ENCODE results near the gene XKR3. TPM values are rescaled to one million over a fixed set of nuclear protein-coding genes. Genes with fewer than 3 reads are reported as not detected.

XKR3 gene
- total RNA-seq, 1 donor from 2014 or later: not detected

DNA sequence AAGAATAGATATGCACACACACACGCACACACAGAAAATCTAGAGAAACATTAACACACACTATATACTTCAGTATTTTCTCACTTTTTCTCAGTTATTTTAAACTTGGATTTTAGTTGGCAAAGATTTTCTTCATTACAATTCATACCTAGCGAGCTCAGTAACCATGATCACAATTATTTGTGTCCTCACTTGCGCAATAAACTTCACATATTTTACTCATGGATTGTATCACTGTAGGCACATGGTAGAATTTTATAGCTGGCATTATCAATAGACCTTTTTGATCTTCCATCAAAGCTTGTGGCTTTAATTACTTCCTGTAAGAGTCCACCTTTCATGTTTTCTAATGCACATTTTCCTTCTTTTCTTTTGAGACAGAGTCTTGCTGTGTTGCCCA is 4.8 kb upstream of the XKR3 start:
- intact Hi-C loops (cut with micrococcal nuclease): no loop called here
- Mint-ChIP-seq H3K4me1 (ENCODE audit: low read depth) (peaks cover 14% of the 10 kb centered on the region), H3K36me3 (ENCODE audit: low read depth) (no peaks in the 10 kb centered on the region), H3K9me3 (no peaks in the 10 kb centered on the region), H3K4me3 (ENCODE audit: low read depth) (no peak overlapping the region), H3K27me3 (ENCODE audit: low read depth) (peaks cover 6% of the 10 kb centered on the region), H3K27ac (no peak overlapping the region)
- no peak for DNase-seq (ENCODE audit: low spot score)

DNA sequence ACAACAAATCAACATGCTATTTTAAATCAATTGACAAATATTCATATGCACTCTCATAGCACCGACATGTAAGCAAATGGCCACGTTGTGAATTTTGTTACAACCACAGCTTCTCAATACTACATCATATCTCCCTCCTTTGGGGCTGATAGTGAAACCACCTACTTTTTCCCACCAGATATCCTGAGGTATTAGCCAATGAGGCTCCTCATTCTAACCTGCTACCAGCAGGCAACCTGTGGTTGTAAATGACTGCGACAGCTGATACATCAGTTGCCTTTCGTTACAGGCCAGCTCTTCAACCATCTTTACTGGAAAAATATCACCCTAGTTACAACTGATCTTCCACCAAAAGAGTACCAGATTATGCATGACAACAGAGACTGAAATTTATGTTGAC is 3.7 kb upstream of the XKR3 start:
- no peak overlapping the region for H3K4me3 Mint-ChIP-seq (ENCODE audit: low read depth)
- H3K36me3 Mint-ChIP-seq (ENCODE audit: low read depth): no peaks in the 10 kb centered on the region
- H3K9me3 Mint-ChIP-seq: no peaks in the 10 kb centered on the region
- DNase-seq (ENCODE audit: low spot score): no peak
- intact Hi-C loops (cut with micrococcal nuclease): no loop called here
- no peaks in the 10 kb centered on the region for H3K27me3 Mint-ChIP-seq (ENCODE audit: low read depth)
- H3K4me1 Mint-ChIP-seq (ENCODE audit: low read depth): peaks cover 25% of the 10 kb centered on the region
- H3K27ac Mint-ChIP-seq: no peak overlapping the region

DNA sequence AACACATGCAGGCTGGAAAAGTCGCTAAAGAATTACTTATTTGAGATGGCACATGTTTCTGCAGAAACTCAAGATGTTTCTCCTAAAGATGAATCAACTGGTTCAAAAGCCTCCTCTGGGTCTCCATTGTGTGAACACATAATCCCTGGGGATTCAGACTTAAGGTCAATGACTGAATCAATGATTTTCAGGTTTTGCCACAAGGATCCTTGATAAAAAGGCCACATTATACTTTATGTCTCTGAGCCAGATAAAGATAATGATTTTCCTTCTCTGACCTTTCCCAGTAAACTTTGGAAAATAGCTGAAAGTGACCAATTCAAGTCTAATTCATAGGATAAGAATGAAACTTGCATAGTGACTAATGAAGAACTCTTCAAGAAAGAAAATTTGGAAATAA is 2.3 kb upstream of the XKR3 start:
- Mint-ChIP-seq H3K36me3 (ENCODE audit: low read depth) (peaks cover 3% of the 10 kb centered on the region), H3K4me1 (ENCODE audit: low read depth) (peaks cover 29% of the 10 kb centered on the region), H3K27me3 (ENCODE audit: low read depth) (no peaks in the 10 kb centered on the region), H3K9me3 (peaks cover under 1% of the 10 kb centered on the region), H3K27ac (no peak overlapping the region), H3K4me3 (ENCODE audit: low read depth) (no peak overlapping the region)
- DNase-seq (ENCODE audit: low spot score): no peak
- intact Hi-C loops (cut with micrococcal nuclease): no loop called here

DNA sequence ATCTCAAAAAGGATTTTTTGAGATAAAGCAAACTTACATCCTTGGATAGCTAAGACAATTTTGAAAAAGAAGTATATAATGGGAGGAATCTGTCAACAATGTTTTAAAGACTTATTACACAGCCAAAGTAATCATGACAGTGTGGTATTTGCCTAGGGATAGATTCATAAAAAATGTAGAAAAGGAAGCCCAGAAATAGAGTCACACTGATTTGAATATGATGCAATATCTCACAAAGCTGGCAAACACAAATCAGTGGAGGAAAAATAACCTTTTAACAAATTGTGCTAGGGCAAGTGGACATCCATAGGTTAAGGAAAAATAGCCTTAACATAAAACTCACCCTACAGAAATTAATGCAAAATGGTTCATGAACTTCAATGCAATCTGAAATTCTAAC is 6.0 kb downstream of the XKR3 start:
- intact Hi-C loops (cut with micrococcal nuclease): no loop called here
- H3K36me3 Mint-ChIP-seq (ENCODE audit: low read depth): peaks cover 3% of the 10 kb centered on the region
- DNase-seq (ENCODE audit: low spot score): no peak
- H3K27ac Mint-ChIP-seq: no peak overlapping the region
- H3K9me3 Mint-ChIP-seq: peaks cover 12% of the 10 kb centered on the region
- peaks cover 6% of the 10 kb centered on the region for H3K27me3 Mint-ChIP-seq (ENCODE audit: low read depth)
- peaks cover 8% of the 10 kb centered on the region for H3K4me1 Mint-ChIP-seq (ENCODE audit: low read depth)
- H3K4me3 Mint-ChIP-seq (ENCODE audit: low read depth): no peak overlapping the region

DNA sequence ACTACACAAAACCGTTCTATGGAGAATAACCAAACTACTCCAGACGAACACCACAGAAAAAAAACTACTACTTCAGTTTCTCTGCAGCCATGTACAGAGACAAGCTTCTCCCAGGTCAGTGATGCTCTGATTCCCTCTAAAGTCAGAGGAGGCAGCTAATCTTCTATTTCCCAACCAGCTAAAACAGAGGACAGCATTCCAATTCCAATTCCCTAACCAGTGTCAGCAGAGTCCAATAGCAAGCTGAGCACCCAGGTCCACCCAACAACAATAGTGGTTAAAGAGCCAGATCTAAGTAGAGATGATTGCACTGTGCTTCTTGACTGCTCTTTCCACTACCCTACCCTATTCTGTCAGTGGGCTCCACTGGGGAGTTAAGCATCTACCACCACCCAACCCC is 6.7 kb downstream of the XKR3 start:
- Mint-ChIP-seq H3K4me1 (ENCODE audit: low read depth) (peaks cover 3% of the 10 kb centered on the region), H3K4me3 (ENCODE audit: low read depth) (no peak overlapping the region), H3K9me3 (peaks cover 12% of the 10 kb centered on the region), H3K27ac (no peak overlapping the region), H3K36me3 (ENCODE audit: low read depth) (peaks cover 3% of the 10 kb centered on the region), H3K27me3 (ENCODE audit: low read depth) (peaks cover 6% of the 10 kb centered on the region)
- intact Hi-C loops (cut with micrococcal nuclease): no loop called here
- no peak for DNase-seq (ENCODE audit: low spot score)

DNA sequence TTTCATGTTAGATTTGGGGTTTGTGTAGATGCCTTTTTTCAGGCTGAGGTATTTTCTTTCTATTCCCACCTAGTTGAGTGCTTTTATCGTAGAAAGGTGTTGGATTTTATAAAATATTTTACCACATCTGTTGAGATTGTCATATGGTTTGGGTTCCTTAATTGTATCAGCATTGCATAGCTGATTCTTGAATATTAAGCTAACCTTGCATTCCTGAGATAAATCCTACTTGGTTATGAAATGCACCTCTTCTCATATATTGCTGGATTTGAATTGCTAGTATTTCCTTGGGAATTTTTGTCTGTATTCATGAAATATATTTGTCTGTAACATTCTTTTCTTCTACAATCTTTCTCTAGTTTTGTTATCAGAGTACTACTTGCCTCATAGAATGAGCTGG is 10.1 kb downstream of the XKR3 start:
- peaks cover 6% of the 10 kb centered on the region for H3K27me3 Mint-ChIP-seq (ENCODE audit: low read depth)
- peaks cover 8% of the 10 kb centered on the region for H3K4me1 Mint-ChIP-seq (ENCODE audit: low read depth)
- no peak overlapping the region for H3K27ac Mint-ChIP-seq

DNA sequence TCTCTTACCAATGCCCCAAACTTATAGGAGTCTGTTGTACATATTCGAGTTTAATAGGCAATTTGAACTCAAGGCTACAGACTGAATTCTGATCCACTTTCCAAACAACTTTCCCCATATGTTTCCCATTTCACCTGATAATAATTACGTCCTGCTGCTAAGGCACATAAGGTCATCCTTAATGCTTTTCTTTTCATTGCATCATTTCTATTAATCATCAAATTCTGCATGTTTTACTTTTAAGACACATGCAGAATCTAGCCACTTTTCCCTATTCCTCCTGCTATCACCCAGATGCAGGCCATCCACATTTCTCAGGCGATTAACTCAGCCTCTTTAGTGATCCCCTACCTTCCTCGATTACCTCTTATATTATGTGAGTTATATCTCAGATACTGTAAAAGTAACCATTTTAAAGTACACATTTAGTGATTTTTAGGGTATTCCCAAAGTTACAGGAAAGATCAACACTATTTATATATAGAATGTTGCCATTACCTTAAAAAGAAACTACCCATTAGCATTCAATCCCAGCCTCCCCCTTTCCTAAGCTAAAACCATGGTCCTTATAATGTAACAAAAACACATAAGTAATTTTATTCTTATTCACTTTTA is 14.9 kb downstream of the XKR3 start:
- Mint-ChIP-seq H3K27ac (no peak overlapping the region), H3K4me1 (ENCODE audit: low read depth) (peaks cover 10% of the 10 kb centered on the region), H3K36me3 (ENCODE audit: low read depth) (no peaks in the 10 kb centered on the region), H3K27me3 (ENCODE audit: low read depth) (no peaks in the 10 kb centered on the region), H3K4me3 (ENCODE audit: low read depth) (no peak overlapping the region), H3K9me3 (peaks cover 8% of the 10 kb centered on the region)
- intact Hi-C loops (cut with micrococcal nuclease): no loop called here
- DNase-seq (ENCODE audit: low spot score): no peak

More for the DNA sequence above, 10.1 kb downstream of the XKR3 start:
- intact Hi-C loops (cut with micrococcal nuclease): no loop called here
- no peak for DNase-seq (ENCODE audit: low spot score)
- Mint-ChIP-seq H3K4me3 (ENCODE audit: low read depth) (no peak overlapping the region), H3K36me3 (ENCODE audit: low read depth) (no peaks in the 10 kb centered on the region), H3K9me3 (peaks cover 9% of the 10 kb centered on the region)

DNA sequence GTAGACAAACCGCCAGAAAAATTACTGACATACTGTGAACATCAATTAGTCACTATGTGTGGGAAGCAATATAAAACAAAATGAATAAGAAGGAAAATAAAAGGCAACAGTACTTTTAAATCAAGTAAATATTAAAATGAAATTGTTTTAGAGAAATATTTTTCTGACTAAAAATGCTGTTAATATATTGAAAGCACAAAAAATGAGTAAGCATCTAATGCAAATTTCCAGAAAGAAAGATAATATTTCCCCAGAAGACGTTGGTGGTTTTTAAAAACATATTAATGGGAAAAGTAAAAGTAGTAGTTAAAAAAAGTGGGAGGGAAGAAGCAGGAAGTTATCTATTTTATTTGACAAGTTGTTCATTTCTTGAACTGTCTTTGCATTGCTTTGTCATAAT is 16.5 kb downstream of the XKR3 start:
- Mint-ChIP-seq H3K27me3 (ENCODE audit: low read depth) (no peaks in the 10 kb centered on the region), H3K4me3 (ENCODE audit: low read depth) (no peak overlapping the region)

DNA sequence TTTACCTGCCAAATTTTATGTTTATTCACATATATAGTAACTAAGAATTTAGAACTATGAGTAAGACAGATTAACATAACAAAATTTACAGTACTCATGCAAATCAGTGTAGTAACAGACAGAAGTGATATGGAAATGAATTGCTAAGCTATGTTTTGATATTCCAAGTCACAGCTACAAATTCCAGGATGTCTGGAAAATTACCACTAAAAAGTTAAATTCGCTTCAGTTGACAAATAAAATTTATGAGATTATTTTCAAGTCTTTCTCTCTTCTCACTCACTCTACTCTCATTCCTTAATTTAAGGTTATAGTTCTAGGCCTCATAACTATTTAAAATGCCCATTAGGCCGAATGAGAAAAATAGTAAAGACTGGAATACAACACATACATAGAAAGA is 18.1 kb downstream of the XKR3 start:
- intact Hi-C loops (cut with micrococcal nuclease): no loop called here
- Mint-ChIP-seq H3K27ac (no peak overlapping the region), H3K4me1 (ENCODE audit: low read depth) (peaks cover 13% of the 10 kb centered on the region), H3K4me3 (ENCODE audit: low read depth) (no peak overlapping the region), H3K36me3 (ENCODE audit: low read depth) (no peaks in the 10 kb centered on the region), H3K27me3 (ENCODE audit: low read depth) (peaks cover 3% of the 10 kb centered on the region), H3K9me3 (no peaks in the 10 kb centered on the region)
- DNase-seq (ENCODE audit: low spot score): no peak

More for the DNA sequence above, 16.5 kb downstream of the XKR3 start:
- DNase-seq (ENCODE audit: low spot score): no peak
- Mint-ChIP-seq H3K9me3 (no peaks in the 10 kb centered on the region), H3K27ac (no peak overlapping the region), H3K36me3 (ENCODE audit: low read depth) (no peaks in the 10 kb centered on the region), H3K4me1 (ENCODE audit: low read depth) (peaks cover 13% of the 10 kb centered on the region)
- intact Hi-C loops (cut with micrococcal nuclease): no loop called here

DNA sequence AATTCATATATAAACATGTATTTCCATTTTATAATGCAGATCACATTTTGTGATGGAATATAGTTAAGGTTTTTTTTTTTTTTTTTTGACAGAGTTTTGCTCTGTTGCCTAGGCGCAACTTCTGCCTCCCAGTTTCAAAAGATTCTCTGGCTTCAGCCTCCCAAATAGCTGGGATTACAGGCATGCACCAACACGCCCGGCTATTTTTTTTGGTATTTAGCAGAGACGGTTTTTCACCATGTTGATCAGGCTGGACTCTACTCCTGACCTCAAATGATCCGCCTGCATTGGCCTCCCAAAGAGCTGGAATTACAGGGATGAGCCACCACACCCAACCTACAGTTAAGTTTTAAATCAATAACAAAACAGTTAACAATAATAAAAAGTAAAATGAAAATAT is 18.8 kb downstream of the XKR3 start:
- peaks cover 13% of the 10 kb centered on the region for H3K4me1 Mint-ChIP-seq (ENCODE audit: low read depth)
- no peaks in the 10 kb centered on the region for H3K36me3 Mint-ChIP-seq (ENCODE audit: low read depth)
- H3K27ac Mint-ChIP-seq: no peak overlapping the region
- H3K9me3 Mint-ChIP-seq: no peaks in the 10 kb centered on the region
- DNase-seq (ENCODE audit: low spot score): no peak
- H3K27me3 Mint-ChIP-seq (ENCODE audit: low read depth): peaks cover 5% of the 10 kb centered on the region
- no peak overlapping the region for H3K4me3 Mint-ChIP-seq (ENCODE audit: low read depth)
- intact Hi-C loops (cut with micrococcal nuclease): no loop called here

DNA sequence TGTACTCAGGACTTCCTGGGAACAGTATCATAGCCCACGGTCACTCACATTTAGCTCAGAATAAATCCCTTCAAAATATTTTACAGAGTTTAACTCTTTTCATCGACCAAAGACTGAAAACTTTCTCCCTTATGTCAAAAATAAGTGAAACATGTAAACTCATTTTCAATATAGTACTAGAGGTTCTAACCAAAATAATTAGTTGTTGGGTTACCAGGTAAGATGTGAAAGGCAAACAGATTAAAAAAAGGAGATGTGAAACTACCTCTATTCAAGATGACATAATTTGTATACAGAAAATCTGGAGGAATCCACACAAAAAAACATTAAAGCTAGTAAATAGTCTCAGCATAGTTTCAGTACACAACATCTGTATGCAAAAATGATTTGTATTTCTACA is 20.3 kb downstream of the XKR3 start:
- H3K27me3 Mint-ChIP-seq (ENCODE audit: low read depth): peaks cover 5% of the 10 kb centered on the region
- H3K27ac Mint-ChIP-seq: no peak overlapping the region
- H3K9me3 Mint-ChIP-seq: no peaks in the 10 kb centered on the region
- H3K4me1 Mint-ChIP-seq (ENCODE audit: low read depth): peaks cover 5% of the 10 kb centered on the region
- no peak overlapping the region for H3K4me3 Mint-ChIP-seq (ENCODE audit: low read depth)
- intact Hi-C loops (cut with micrococcal nuclease): no loop called here
- no peak for DNase-seq (ENCODE audit: low spot score)
- no peaks in the 10 kb centered on the region for H3K36me3 Mint-ChIP-seq (ENCODE audit: low read depth)

DNA sequence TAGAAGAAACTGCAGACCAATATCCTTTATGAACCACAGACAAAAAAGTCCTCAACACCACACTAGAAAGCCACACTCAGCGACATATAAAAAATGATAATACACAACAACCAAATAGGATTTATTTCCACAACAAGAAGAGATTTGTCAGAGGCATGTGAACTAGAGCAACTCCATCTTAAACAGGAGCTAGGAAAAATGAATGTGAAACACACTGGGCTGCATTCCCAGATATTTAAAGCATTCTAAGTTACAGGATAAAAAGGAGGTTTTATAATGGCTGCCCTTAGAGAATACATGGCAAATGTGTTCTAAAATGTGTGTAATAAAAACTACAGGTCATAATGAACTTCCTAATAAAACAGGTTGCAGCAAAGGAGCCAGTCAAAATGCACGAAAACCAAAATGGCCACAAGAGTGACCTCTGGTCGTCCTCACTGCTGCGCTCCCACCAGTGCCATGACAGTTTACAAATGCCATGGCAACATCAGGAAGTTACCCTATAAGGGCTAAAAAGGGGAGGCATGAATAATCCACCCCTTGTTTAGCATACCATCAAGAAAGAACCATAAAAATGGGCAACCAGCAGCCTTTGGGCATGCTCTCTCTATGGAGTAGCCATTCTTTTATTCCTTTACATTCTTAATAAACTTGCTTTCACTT is 21.8 kb downstream of the XKR3 start:
- no peaks in the 10 kb centered on the region for H3K9me3 Mint-ChIP-seq
- H3K27ac Mint-ChIP-seq: no peak overlapping the region
- DNase-seq (ENCODE audit: low spot score): no peak
- H3K27me3 Mint-ChIP-seq (ENCODE audit: low read depth): peaks cover 5% of the 10 kb centered on the region
- no peaks in the 10 kb centered on the region for H3K36me3 Mint-ChIP-seq (ENCODE audit: low read depth)
- H3K4me1 Mint-ChIP-seq (ENCODE audit: low read depth): peaks cover 3% of the 10 kb centered on the region
- intact Hi-C loops (cut with micrococcal nuclease): no loop called here
- no peak overlapping the region for H3K4me3 Mint-ChIP-seq (ENCODE audit: low read depth)

DNA sequence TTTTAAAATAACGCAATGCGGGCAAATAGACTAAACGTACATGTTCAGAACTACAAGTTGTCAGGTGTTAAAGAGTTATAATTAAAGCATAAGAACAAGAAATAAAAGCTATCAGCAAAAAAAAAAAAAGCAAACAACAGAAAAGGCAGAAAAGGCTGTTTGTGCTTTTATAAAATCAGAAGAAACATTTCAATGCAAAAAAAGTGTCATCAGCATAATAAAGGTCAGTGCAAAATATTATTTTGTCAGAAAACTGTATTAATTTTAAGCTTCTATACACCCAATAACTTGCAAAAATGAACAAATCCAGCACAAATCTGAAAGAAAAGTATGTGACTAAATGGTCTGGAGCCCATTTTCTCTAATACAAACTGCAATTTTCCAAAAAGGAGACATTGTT is 23.6 kb downstream of the XKR3 start:
- no peaks in the 10 kb centered on the region for H3K9me3 Mint-ChIP-seq
- H3K4me3 Mint-ChIP-seq (ENCODE audit: low read depth): no peak overlapping the region
- H3K27ac Mint-ChIP-seq: no peak overlapping the region
- DNase-seq (ENCODE audit: low spot score): no peak
- peaks cover 8% of the 10 kb centered on the region for H3K4me1 Mint-ChIP-seq (ENCODE audit: low read depth)
- no peaks in the 10 kb centered on the region for H3K36me3 Mint-ChIP-seq (ENCODE audit: low read depth)
- H3K27me3 Mint-ChIP-seq (ENCODE audit: low read depth): peaks cover 5% of the 10 kb centered on the region
- intact Hi-C loops (cut with micrococcal nuclease): no loop called here

Measured in activated T-helper 2 cell treated with anti-CD3 and anti-CD28 coated beads, Interferon-gamma antibody, Interleukin-2, Interleukin-4, amounts not matched to agents 10 μg/mL and 5 μg/mL and 100 μg/mL, durations not matched to agents 14 hours and 24 hours and 36 hours (primary cell).